ENCODE measurements around the gene SLC8A2. TPM values are rescaled to one million over a fixed set of nuclear protein-coding genes. Genes with fewer than 3 reads are reported as not detected.

The SLC8A2 gene
- total RNA-seq, 1 donor from 2014 or later = 0.27 TPM

DNA sequence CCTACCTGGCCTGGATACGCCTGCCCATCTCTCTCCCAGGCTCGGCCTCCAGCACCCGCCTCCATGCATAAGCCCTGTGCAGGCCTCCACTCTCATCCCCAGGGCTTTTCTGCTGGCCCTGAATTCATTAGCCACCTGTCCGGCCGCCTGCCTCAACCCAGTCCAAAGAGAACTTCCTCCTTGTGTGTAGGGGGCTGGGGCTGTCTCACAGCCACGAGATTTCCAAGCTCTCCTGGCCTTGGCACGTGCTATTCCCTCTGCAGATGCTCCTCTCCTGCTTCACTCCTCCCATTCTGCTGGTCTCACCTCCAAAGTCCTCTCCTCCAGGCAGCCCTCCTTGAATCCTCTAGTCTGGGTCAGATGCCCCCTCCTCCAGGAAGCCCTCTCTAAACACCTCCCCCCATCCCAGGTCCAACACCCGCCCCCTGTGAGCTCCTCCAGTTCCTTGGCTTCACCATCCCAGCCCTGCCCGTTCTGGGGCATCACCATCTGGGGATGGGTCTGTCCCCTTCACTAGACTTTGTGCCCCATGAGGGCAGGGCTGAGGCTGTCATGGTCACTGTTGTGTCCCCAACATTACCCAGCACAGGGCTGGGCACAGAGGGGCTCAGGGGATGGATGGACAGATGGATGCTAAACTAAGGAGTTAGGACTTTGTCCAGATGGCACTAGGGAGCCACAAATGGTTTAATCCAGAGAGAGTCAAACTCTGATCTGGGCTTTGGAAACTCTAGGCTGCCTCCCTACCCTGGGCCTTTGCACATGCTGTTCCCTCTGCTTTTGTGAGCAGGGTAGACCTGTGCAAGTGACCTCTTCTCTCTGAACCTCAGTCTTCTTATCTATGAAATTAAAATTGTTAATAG lies 67.1 kb downstream of the SLC8A2 start:
- intact Hi-C loops (cut with DNase I) = no loop called here

DNA sequence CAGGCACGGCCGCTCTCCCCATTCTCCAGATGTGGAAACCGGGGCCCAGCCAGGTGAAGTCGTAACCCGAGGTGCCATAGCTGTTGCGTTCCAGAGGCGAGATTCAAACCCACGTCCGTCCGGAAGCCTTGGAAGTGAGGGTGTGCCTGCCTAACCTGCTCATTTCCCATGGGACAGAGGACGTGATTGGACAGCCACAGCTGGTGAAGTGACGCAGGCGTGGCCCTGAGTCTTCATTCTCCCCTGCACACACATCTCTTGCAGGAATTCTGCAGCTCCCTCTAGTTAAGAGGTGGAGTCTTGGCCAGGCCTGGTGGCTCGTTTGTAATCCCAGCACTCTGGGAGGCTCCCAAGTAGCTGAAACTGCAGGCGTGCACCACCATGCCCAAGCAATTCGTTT lies 69.2 kb downstream of the SLC8A2 start:
- ATAC-seq (no peak), DNase-seq (no peak)
- H3K36me3 ChIP-seq = no peaks in the 10 kb centered on the region
- TF ChIP-seq, protein P1, sequence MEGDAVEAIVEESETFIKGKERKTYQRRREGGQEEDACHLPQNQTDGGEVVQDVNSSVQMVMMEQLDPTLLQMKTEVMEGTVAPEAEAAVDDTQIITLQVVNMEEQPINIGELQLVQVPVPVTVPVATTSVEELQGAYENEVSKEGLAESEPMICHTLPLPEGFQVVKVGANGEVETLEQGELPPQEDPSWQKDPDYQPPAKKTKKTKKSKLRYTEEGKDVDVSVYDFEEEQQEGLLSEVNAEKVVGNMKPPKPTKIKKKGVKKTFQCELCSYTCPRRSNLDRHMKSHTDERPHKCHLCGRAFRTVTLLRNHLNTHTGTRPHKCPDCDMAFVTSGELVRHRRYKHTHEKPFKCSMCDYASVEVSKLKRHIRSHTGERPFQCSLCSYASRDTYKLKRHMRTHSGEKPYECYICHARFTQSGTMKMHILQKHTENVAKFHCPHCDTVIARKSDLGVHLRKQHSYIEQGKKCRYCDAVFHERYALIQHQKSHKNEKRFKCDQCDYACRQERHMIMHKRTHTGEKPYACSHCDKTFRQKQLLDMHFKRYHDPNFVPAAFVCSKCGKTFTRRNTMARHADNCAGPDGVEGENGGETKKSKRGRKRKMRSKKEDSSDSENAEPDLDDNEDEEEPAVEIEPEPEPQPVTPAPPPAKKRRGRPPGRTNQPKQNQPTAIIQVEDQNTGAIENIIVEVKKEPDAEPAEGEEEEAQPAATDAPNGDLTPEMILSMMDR (IDR thresholded peaks at IDR 0.05) = no peak
- H3K27ac ChIP-seq = no peak overlapping the region
- H3K4me1 ChIP-seq = no peaks in the 10 kb centered on the region
- no peaks in the 10 kb centered on the region for H3K9me3 ChIP-seq
- peaks cover 32% of the 10 kb centered on the region for H3K27me3 ChIP-seq (ENCODE audit: low read depth)
- intact Hi-C loops (cut with DNase I) = no loop called here
- no peak overlapping the region for H3K4me3 ChIP-seq

More for the DNA sequence above, 67.1 kb downstream of the SLC8A2 start:
- Histone ChIP-seq H3K9me3 (no peaks in the 10 kb centered on the region), H3K4me3 (no peak overlapping the region), H3K27ac (no peak overlapping the region), H3K36me3 (no peaks in the 10 kb centered on the region), H3K4me1 (no peaks in the 10 kb centered on the region), H3K27me3 (ENCODE audit: low read depth) (peaks cover 37% of the 10 kb centered on the region)
- TF ChIP-seq, protein P1 (IDR thresholded peaks at IDR 0.05) = no peak
- no peak for ATAC-seq
- DNase-seq = no peak

DNA sequence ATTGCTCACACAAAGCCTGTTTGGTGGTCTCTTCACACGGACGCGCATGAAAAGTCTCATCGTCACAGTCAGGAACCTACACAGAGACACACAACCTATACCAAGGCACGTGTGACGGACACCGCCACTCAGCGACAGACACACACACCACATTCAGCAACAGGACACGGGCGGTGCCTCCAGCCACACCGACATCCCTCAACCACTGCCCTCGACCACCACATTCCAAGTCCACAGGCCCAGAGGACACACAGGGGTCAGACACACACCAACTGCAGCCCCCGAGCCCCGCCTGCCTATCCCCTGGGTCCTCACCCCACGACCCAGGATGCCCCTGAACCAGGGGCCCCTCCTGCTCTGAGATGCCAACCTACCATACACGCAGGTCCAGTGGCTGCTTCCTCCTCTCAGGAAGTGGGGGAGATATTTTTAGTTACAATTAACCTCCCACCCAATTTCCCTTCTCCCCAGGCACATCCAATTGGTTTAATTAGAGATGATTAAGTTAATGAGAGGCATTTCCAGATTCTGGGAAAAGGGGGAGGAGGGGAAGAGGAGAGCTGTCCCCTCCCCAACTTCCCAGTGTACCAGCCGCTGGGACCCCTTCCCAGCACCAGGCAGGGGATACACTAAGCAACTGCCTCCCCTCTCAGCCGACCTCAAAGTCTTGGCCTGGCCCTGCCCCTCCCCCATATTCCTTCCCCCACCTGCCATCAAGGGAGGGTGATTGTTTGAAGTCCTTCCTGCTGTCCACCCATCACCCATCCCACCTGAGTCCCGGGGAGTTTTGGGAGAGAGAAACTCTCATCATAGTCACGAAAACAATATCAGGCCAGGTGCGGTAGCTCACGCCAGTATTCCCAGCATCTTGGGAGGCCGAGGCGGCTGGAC lies 72.7 kb downstream of the SLC8A2 start:
- H3K4me1 ChIP-seq = no peaks in the 10 kb centered on the region
- no peak overlapping the region for H3K27ac ChIP-seq
- H3K4me3 ChIP-seq = no peak overlapping the region
- peaks cover 5% of the 10 kb centered on the region for H3K27me3 ChIP-seq (ENCODE audit: low read depth)
- intact Hi-C loops (cut with DNase I) = no loop called here
- ATAC-seq (no peak), DNase-seq (no peak)
- H3K36me3 ChIP-seq = no peaks in the 10 kb centered on the region
- H3K9me3 ChIP-seq = no peaks in the 10 kb centered on the region
- TF ChIP-seq, protein P1 (IDR thresholded peaks at IDR 0.05) = no peak

DNA sequence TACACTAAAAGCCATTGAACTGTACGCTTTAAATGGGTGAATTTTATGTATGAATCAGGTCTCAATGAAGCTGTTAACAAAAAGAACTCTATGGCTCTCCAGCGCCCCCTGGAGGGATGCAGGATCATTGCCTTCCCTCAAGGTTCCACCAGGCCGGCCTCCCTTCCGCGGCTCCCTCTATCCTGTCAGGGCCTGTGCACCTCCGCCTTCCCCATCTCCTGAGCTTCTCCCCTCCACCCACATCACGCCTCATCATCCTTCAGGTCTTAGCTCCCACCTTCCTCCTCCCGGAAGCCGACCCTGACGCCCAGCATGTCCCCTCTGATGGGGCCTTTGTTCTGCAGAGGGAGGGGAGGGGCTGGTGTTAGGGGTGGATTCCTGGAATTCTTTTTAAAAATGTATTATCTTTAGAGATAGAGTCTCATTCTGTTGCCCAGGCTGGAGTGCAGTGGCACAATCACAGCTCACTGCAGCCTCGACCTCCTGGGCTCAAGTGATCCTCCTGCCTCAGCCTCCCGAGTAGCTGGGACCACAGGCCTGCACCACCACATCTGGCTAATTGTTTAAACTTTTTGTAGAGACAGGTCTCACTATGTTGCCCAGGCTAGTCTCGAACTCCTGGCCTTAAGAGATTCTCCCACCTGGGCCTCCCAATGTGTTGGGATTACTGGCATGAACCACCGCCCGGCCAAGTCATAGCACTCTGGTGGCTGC lies 80.0 kb downstream of the SLC8A2 start:
- H3K4me1 ChIP-seq = no peaks in the 10 kb centered on the region
- no peaks in the 10 kb centered on the region for H3K36me3 ChIP-seq
- H3K4me3 ChIP-seq = no peak overlapping the region
- DNase-seq (peak; percentile 86), ATAC-seq (peak; percentile 80)
- no peak overlapping the region for H3K27ac ChIP-seq
- intact Hi-C loops (cut with DNase I) = no loop called here
- no peaks in the 10 kb centered on the region for H3K9me3 ChIP-seq
- peaks cover 7% of the 10 kb centered on the region for H3K27me3 ChIP-seq (ENCODE audit: low read depth)
- TF ChIP-seq, protein P1 (IDR thresholded peaks at IDR 0.05) = peak; percentile 90

Measured in lower lobe of right lung (tissue), 2 donors.